ENCODE measurements around the gene PPARD. TPM values are rescaled to one million over a fixed set of nuclear protein-coding genes. Genes with fewer than 3 reads are reported as not detected.
"Not testable (repeated sequence)": the region's sequence is repeated elsewhere in the genome, so short reads cannot be mapped to it uniquely, and the experiment has no call there.

Gene PPARD
- total RNA-seq, 1 experiment from 2014 or later, result 2.5 TPM

GRCh38 chr6:35388030-35388429 is 45.7 kb downstream of the PPARD start:
- Histone ChIP-seq H4K20me1 (ENCODE audit: insufficient read depth, low read depth, low read length) (0 out of 2 replicates have a peak, but pooled peaks cover 3% of the 10 kb centered on the region), H3K9me2 (replicated peaks; ENCODE audit: insufficient read depth, low read length) (no peaks in the 10 kb centered on the region), H3K79me2 (ENCODE audit: low read length) (no peaks in the 10 kb centered on the region), H3K36me3 (ENCODE audit: insufficient read depth, low read length) (no peaks in the 10 kb centered on the region), H3K4me1 (ENCODE audit: low read length) (no peaks in the 10 kb centered on the region), H3K27ac (ENCODE audit: low read length) (no peak overlapping the region), H3K4me2 (ENCODE audit: low read depth, low read length, poor library complexity, severe bottlenecking) (no peak overlapping the region), H3K9me3 (ENCODE audit: low read length) (no peaks in the 10 kb centered on the region), H2AFZ (ENCODE audit: low read length) (no peak overlapping the region), H3K9ac (ENCODE audit: low read length) (no peak overlapping the region), H3K4me3 (ENCODE audit: low read length) (no peak overlapping the region), H3K27me3 (ENCODE audit: low read length) (no peaks in the 10 kb centered on the region)
- no peak for DNase-seq

DNA sequence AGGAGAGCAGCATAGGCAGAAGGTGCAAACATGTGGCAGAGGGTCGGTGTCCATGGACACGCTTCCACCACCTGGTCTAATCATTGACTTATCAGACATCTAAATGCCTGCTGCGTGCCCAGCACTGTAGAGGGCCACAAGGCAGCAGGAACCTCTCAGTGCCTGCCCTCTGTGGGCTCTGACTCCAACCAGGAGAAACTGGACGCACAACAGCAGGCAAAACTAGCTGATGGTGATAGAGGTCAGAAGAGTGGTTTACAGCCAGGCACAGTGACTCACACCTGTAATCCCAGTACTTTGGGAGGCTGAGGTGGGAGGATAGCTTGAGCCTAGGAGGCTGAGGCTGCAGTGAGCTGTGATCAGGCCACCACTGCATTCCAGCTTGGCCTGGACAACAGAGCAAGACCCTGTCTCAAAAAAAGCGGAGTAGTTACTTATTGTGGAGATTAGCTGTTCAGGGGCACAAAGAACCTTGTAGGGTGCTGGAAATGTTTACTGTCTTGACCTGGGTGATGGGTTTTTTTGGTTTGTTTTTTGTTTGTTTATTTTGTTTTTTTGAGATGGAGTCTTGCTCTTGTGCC is 46.5 kb downstream of the PPARD start:
- no peaks in the 10 kb centered on the region for H3K27me3 ChIP-seq (ENCODE audit: low read length)
- no peak overlapping the region for H3K4me3 ChIP-seq (ENCODE audit: low read length)
- H3K9ac ChIP-seq (ENCODE audit: low read length), result no peak overlapping the region
- no peaks in the 10 kb centered on the region for H3K4me1 ChIP-seq (ENCODE audit: low read length)
- no peaks in the 10 kb centered on the region for H3K9me3 ChIP-seq (ENCODE audit: low read length)
- H3K79me2 ChIP-seq (ENCODE audit: low read length), result no peaks in the 10 kb centered on the region
- no peaks in the 10 kb centered on the region for H3K9me2 ChIP-seq (replicated peaks; ENCODE audit: insufficient read depth, low read length)
- H4K20me1 ChIP-seq (ENCODE audit: insufficient read depth, low read depth, low read length), result 0 out of 2 replicates have a peak, but pooled peaks cover 9% of the 10 kb centered on the region
- no peak overlapping the region for H2AFZ ChIP-seq (ENCODE audit: low read length)
- H3K36me3 ChIP-seq (ENCODE audit: insufficient read depth, low read length), result no peaks in the 10 kb centered on the region
- no peak overlapping the region for H3K4me2 ChIP-seq (ENCODE audit: low read depth, low read length, poor library complexity, severe bottlenecking)
- no peak overlapping the region for H3K27ac ChIP-seq (ENCODE audit: low read length)
- no peak for DNase-seq

DNA sequence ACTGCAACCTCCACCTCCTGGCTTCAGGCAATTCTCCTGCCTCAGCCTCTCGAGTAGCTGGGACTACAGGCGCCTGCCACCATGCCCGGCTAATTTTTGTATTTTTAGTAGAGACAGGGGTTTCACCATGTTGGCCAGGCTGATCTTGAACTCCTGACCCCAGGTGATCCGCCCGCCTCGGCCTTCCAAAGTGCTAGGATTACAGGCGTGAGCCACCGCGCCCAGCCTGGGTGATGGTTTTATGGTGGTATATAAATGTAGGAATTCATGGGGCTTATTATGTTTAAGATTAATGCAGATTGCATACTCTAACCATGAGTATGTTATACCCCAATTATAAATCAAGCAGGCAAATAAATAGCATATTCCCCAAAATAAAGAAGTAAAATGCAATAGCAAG is 47.0 kb downstream of the PPARD start:
- H3K27me3 ChIP-seq (ENCODE audit: low read length); H3K36me3 ChIP-seq (ENCODE audit: insufficient read depth, low read length); H3K9me2 ChIP-seq (replicated peaks; ENCODE audit: insufficient read depth, low read length); H3K27ac ChIP-seq (ENCODE audit: low read length); H2AFZ ChIP-seq (ENCODE audit: low read length); DNase-seq; H3K9me3 ChIP-seq (ENCODE audit: low read length); H3K9ac ChIP-seq (ENCODE audit: low read length); H4K20me1 ChIP-seq (ENCODE audit: insufficient read depth, low read depth, low read length); H3K4me3 ChIP-seq (ENCODE audit: low read length); H3K4me1 ChIP-seq (ENCODE audit: low read length); H3K4me2 ChIP-seq (ENCODE audit: low read depth, low read length, poor library complexity, severe bottlenecking); H3K79me2 ChIP-seq (ENCODE audit: low read length): not testable (repeated sequence)

DNA sequence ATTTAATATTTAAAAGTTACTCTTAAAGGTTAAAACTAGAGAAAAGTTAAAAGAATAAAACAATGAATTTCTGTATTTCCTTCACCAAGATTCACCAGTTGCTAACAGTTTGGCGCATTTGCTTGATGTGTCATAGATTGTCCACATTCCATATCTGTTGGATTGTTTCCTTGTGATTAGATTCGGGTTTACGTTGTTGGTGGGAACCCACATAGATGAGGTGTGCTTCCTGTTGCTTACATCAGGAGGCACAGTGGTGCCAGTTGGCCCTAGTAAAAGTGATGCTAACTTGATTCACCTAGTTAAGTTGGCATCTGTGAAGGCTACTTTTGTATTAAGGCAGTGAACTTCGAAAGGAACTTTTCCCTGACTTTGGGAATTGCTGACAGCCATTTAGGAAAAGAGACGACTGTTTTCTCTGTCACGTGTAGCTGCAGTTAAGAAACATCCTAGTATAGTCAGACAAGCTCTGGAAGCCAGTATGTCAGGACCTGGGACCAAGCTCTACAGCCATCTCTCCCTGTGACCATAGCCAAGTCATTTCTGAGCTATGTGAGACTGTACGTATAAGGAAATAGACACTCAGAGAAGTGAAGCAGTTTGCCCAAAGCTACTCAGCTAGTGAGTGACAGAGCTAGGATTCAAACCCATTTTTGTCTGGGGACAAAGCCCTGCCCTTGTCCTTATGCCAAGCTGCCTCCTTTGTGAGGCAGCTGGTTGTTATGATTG is 49.0 kb downstream of the PPARD start:
- H3K4me2 ChIP-seq (ENCODE audit: low read depth, low read length, poor library complexity, severe bottlenecking), result no peak overlapping the region
- H4K20me1 ChIP-seq (ENCODE audit: insufficient read depth, low read depth, low read length), result 0 out of 2 replicates have a peak, but pooled peaks cover 9% of the 10 kb centered on the region
- H3K4me1 ChIP-seq (ENCODE audit: low read length), result no peaks in the 10 kb centered on the region
- H2AFZ ChIP-seq (ENCODE audit: low read length), result no peak overlapping the region
- peak; percentile 37 for DNase-seq
- no peak overlapping the region for H3K4me3 ChIP-seq (ENCODE audit: low read length)
- no peak overlapping the region for H3K27ac ChIP-seq (ENCODE audit: low read length)
- no peak overlapping the region for H3K9ac ChIP-seq (ENCODE audit: low read length)
- no peaks in the 10 kb centered on the region for H3K79me2 ChIP-seq (ENCODE audit: low read length)
- no peaks in the 10 kb centered on the region for H3K36me3 ChIP-seq (ENCODE audit: insufficient read depth, low read length)
- H3K9me2 ChIP-seq (replicated peaks; ENCODE audit: insufficient read depth, low read length), result no peaks in the 10 kb centered on the region
- no peaks in the 10 kb centered on the region for H3K9me3 ChIP-seq (ENCODE audit: low read length)
- H3K27me3 ChIP-seq (ENCODE audit: low read length), result no peaks in the 10 kb centered on the region

GRCh38 chr6:35392111-35392702 is 49.8 kb downstream of the PPARD start:
- Histone ChIP-seq H4K20me1 (ENCODE audit: insufficient read depth, low read depth, low read length) (0 out of 2 replicates have a peak, but pooled peaks cover 9% of the 10 kb centered on the region), H3K9me3 (ENCODE audit: low read length) (no peaks in the 10 kb centered on the region), H2AFZ (ENCODE audit: low read length) (no peak overlapping the region), H3K9ac (ENCODE audit: low read length) (no peak overlapping the region), H3K4me1 (ENCODE audit: low read length) (no peaks in the 10 kb centered on the region), H3K4me2 (ENCODE audit: low read depth, low read length, poor library complexity, severe bottlenecking) (no peak overlapping the region), H3K4me3 (ENCODE audit: low read length) (no peak overlapping the region), H3K9me2 (replicated peaks; ENCODE audit: insufficient read depth, low read length) (no peaks in the 10 kb centered on the region), H3K27ac (ENCODE audit: low read length) (no peak overlapping the region), H3K27me3 (ENCODE audit: low read length) (no peaks in the 10 kb centered on the region), H3K36me3 (ENCODE audit: insufficient read depth, low read length) (no peaks in the 10 kb centered on the region), H3K79me2 (ENCODE audit: low read length) (no peaks in the 10 kb centered on the region)
- DNase-seq, result peak; percentile 38

DNA sequence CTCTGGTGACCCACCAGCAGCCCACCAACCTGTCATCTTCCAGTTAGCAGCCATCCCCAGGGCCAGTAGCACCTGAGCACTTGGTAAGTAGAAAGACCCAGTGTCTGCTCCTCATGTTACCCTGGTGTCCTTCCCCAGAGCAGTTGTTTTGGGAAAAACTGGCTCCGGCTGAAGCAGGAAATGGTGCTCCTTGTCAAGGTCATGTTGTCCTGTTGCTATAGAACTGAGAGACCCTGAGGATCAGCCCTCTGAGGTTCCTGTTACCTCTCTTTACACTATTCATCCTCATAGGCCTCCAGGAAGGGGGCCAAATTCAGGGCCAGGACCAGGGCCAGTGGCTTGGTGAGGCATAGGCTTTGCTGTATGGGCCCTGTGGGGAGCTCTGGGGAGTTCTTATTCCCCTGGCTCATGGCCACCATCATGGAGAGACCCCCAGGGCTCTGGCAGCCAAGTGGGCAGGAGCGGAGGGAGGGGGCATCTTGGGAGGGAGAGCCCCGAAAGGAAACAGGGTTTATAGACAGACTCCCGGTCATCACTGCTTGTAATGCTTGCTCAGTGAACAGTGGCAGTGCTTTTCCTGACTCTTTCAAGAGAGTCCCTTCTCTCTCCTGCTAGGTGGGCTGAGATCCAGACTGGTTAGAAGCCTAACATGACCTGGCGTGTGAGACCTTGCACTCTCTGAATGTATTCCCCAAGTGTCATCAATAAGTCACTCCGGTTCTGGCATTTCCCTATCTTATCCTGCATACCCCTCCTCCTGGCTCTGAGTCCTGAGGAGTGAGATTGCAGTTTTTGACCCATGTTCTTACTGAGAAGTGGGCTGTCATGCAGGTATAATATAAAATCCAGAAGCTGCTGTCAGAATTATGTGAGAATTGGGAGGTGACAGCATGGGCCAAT is 50.7 kb downstream of the PPARD start:
- H3K9ac ChIP-seq (ENCODE audit: low read length), result no peak overlapping the region
- no peaks in the 10 kb centered on the region for H3K4me1 ChIP-seq (ENCODE audit: low read length)
- no peaks in the 10 kb centered on the region for H3K36me3 ChIP-seq (ENCODE audit: insufficient read depth, low read length)
- H3K79me2 ChIP-seq (ENCODE audit: low read length), result no peaks in the 10 kb centered on the region
- H3K9me3 ChIP-seq (ENCODE audit: low read length), result no peaks in the 10 kb centered on the region
- H2AFZ ChIP-seq (ENCODE audit: low read length), result no peak overlapping the region
- peak; percentile 29 for DNase-seq
- H3K4me3 ChIP-seq (ENCODE audit: low read length), result no peak overlapping the region
- no peaks in the 10 kb centered on the region for H3K9me2 ChIP-seq (replicated peaks; ENCODE audit: insufficient read depth, low read length)
- H4K20me1 ChIP-seq (ENCODE audit: insufficient read depth, low read depth, low read length), result 0 out of 2 replicates have a peak, but pooled peaks cover 9% of the 10 kb centered on the region
- no peak overlapping the region for H3K27ac ChIP-seq (ENCODE audit: low read length)
- H3K4me2 ChIP-seq (ENCODE audit: low read depth, low read length, poor library complexity, severe bottlenecking), result no peak overlapping the region
- no peaks in the 10 kb centered on the region for H3K27me3 ChIP-seq (ENCODE audit: low read length)

DNA sequence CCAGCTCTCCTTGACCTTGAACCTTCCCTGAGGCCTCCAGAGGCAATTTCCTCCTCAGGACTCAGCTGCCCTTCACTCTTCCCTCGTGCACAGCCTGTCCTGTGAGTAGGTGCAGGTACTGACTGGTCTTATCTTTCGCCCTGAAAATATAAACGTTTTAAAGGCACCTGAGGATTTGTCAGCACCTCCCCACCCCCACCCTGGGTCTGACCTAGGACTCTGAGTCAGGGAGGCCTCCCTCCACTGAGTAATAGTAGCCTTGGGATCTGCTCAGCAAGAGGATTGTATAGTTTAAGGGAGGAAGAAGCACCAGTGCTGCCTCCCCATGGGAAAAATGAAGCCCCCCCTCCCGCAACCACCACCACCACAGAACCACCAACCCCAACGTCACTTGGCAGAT is 54.6 kb downstream of the PPARD start:
- Histone ChIP-seq H4K20me1 (ENCODE audit: insufficient read depth, low read depth, low read length) (0 out of 2 replicates have a peak, but pooled peaks cover 9% of the 10 kb centered on the region), H3K79me2 (ENCODE audit: low read length) (no peaks in the 10 kb centered on the region), H3K4me1 (ENCODE audit: low read length) (no peaks in the 10 kb centered on the region), H3K9ac (ENCODE audit: low read length) (no peak overlapping the region), H3K36me3 (ENCODE audit: insufficient read depth, low read length) (no peaks in the 10 kb centered on the region), H3K27ac (ENCODE audit: low read length) (no peak overlapping the region), H3K9me2 (replicated peaks; ENCODE audit: insufficient read depth, low read length) (no peaks in the 10 kb centered on the region), H3K4me2 (ENCODE audit: low read depth, low read length, poor library complexity, severe bottlenecking) (no peak overlapping the region), H3K4me3 (ENCODE audit: low read length) (no peak overlapping the region), H3K27me3 (ENCODE audit: low read length) (no peaks in the 10 kb centered on the region), H3K9me3 (ENCODE audit: low read length) (no peaks in the 10 kb centered on the region), H2AFZ (ENCODE audit: low read length) (no peak overlapping the region)
- DNase-seq, result no peak

Measured in Karpas-422 (cell line).